ENCODE data around the gene TTLL6. TPM values are rescaled to one million over a fixed set of nuclear protein-coding genes. Genes with fewer than 3 reads are reported as not detected.

TTLL6 gene
- total and polyA plus RNA-seq, 4 donors = 0.02 to 0.08 TPM; not detected in 2

GRCh38 chr17:48718761-48719641 lies 98.0 kb downstream of the TTLL6 start (continued):
- no peak for TF ChIP-seq HNF4A (conservative IDR thresholded peaks at IDR 0.05)
- no peak for TF ChIP-seq GABPA (IDR thresholded peaks at IDR 0.05 in 1 of 2, conservative IDR thresholded peaks at IDR 0.05 in 1 of 2)
- TF ChIP-seq MAX (IDR thresholded peaks at IDR 0.05) = no peak
- no peak for TF ChIP-seq ATF3 (IDR thresholded peaks at IDR 0.05)
- TF ChIP-seq SP1 (IDR thresholded peaks at IDR 0.05) = no peak
- TF ChIP-seq CTCF (IDR thresholded peaks at IDR 0.05; ENCODE audit: low read depth, low read length, missing input control) = no peak
- TF ChIP-seq YY1 (IDR thresholded peaks at IDR 0.05) = no peak
- no peak for TF ChIP-seq TAF1 (conservative IDR thresholded peaks at IDR 0.05)

- Histone ChIP-seq H3K36me3 (ENCODE audit: control insufficient read depth in 4 of 4, insufficient read depth in 3 of 4, low read depth in 1 of 4, low read length in 3 of 4) (no peaks in the 10 kb centered on the region), H3K4me3 (ENCODE audit: low read depth in 1 of 3, low read length in 3 of 3) (no peak overlapping the region), H3K4me1 (ENCODE audit: control insufficient read depth in 4 of 4, insufficient read depth in 4 of 4, low read length in 3 of 4) (peaks cover 0 to 10% (median under 1%) of the 10 kb centered on the region in 4 donors), H3K27me3 (ENCODE audit: control insufficient read depth in 4 of 4, insufficient read depth in 4 of 4, low read length in 3 of 4) (peaks cover 6 to 39% (median 25%) of the 10 kb centered on the region in 4 donors), H3K27ac (ENCODE audit: low read depth in 1 of 2, low read length in 2 of 2) (no peak overlapping the region), H3K9ac (ENCODE audit: low read depth in 1 of 2, low read length in 2 of 2) (no peak overlapping the region), H3K9me3 (ENCODE audit: control insufficient read depth in 4 of 4, low read length in 3 of 4) (peaks cover 0 to 11% (median 0%) of the 10 kb centered on the region in 4 donors)
- DNase-seq (ENCODE audit: low spot score) = no peak
- 13% methylated on average over 24 of the region's 24 CpGs for WGBS
- TF ChIP-seq FOXA2 (IDR thresholded peaks at IDR 0.05) (no peak), ATF3 (IDR thresholded peaks at IDR 0.05) (no peak), ZBTB33 (IDR thresholded peaks at IDR 0.05) (no peak), REST (IDR thresholded peaks at IDR 0.05) (no peak), HNF4A (conservative IDR thresholded peaks at IDR 0.05) (no peak), NR2F2 (IDR thresholded peaks at IDR 0.05) (no peak), YY1 (IDR thresholded peaks at IDR 0.05) (no peak), SP1 (IDR thresholded peaks at IDR 0.05) (no peak), MAX (IDR thresholded peaks at IDR 0.05) (no peak), RXRA (IDR thresholded peaks at IDR 0.05) (no peak), GABPA (IDR thresholded peaks at IDR 0.05 in 1 of 2, conservative IDR thresholded peaks at IDR 0.05 in 1 of 2) (no peak), FOXA1 (IDR thresholded peaks at IDR 0.05) (no peak), EGR1 (IDR thresholded peaks at IDR 0.05; ENCODE audit: low read depth in 2 of 2) (no peak), TAF1 (conservative IDR thresholded peaks at IDR 0.05) (no peak)
Observed at GRCh38 chr17:48718227-48718760, 98.7 kb downstream of the TTLL6 start.
